Duodenal mucosa (tissue), 2 donors: ENCODE data around the gene SF3B1.
"Not testable (repeated sequence)": the region's sequence is repeated elsewhere in the genome, so short reads cannot be mapped to it uniquely, and the experiment has no call there.

ENCODE experiments used
- H3K27ac ChIP-seq: one replicate; pipeline ENCODE4 v1.7.0; 2013; ENCODE audit warnings: low read depth, low read length
- H3K27me3 ChIP-seq, 2 donors: one replicate each; pipeline ENCODE4 v1.7.0; 2013; ENCODE audit warnings: low read length in 2 of 2, control low read depth in 1 of 2; ENCODE audit not compliant: insufficient read depth in 2 of 2, control insufficient read depth in 1 of 2
- H3K36me3 ChIP-seq, 2 donors: one replicate each; pipeline ENCODE4 v1.7.0; 2013; ENCODE audit warnings: low read length in 2 of 2, control low read depth in 1 of 2; ENCODE audit not compliant: insufficient read depth in 2 of 2, control insufficient read depth in 1 of 2
- H3K4me1 ChIP-seq, 2 donors: one replicate each; pipeline ENCODE4 v1.7.0; 2013; ENCODE audit warnings: low read length in 2 of 2, control low read depth in 1 of 2; ENCODE audit not compliant: insufficient read depth in 2 of 2, control insufficient read depth in 1 of 2
- H3K4me3 ChIP-seq, 2 donors: one replicate each; pipeline ENCODE4 v1.7.0; 2013; ENCODE audit warnings: low read length in 2 of 2, low read depth in 1 of 2
- H3K9ac ChIP-seq, 2 donors: one replicate each; pipeline ENCODE4 v1.7.0; 2013; ENCODE audit warnings: low read length in 2 of 2, low read depth in 1 of 2
- H3K9me3 ChIP-seq, 2 donors: one replicate each; pipeline ENCODE4 v1.7.0; 2013; ENCODE audit warnings: low read length in 2 of 2, control low read depth in 1 of 2; ENCODE audit not compliant: control insufficient read depth in 1 of 2

SF3B1 gene

GRCh38 chr2:197353393-197354168 is 81.2 kb downstream of the SF3B1 start:
- H3K27me3 ChIP-seq, result no peaks in the 10 kb centered on the region
- no peak overlapping the region for H3K9ac ChIP-seq
- peaks cover 0 to 4% of the 10 kb centered on the region in 2 donors for H3K4me1 ChIP-seq
- H3K4me3 ChIP-seq, result no peak overlapping the region
- no peaks in the 10 kb centered on the region for H3K9me3 ChIP-seq
- H3K27ac ChIP-seq, result no peak overlapping the region
- H3K36me3 ChIP-seq, result no peaks in the 10 kb centered on the region

GRCh38 chr2:197349699-197350098 is 85.1 kb downstream of the SF3B1 start:
- no peak overlapping the region for H3K27ac ChIP-seq
- no peak overlapping the region for H3K4me3 ChIP-seq
- H3K9me3 ChIP-seq, result no peaks in the 10 kb centered on the region
- H3K4me1 ChIP-seq, result peaks cover 0 to 4% of the 10 kb centered on the region in 2 donors
- no peaks in the 10 kb centered on the region for H3K27me3 ChIP-seq
- no peaks in the 10 kb centered on the region for H3K36me3 ChIP-seq
- H3K9ac ChIP-seq, result no peak overlapping the region

- peaks cover 0 to 4% of the 10 kb centered on the region in 2 donors for H3K4me1 ChIP-seq
- no peak overlapping the region for H3K27ac ChIP-seq
- H3K27me3 ChIP-seq, result no peaks in the 10 kb centered on the region
- no peak overlapping the region for H3K4me3 ChIP-seq
- no peaks in the 10 kb centered on the region for H3K9me3 ChIP-seq
- H3K36me3 ChIP-seq, result no peaks in the 10 kb centered on the region
- no peak overlapping the region for H3K9ac ChIP-seq
Observed at GRCh38 chr2:197348721-197349360, 86.0 kb downstream of the SF3B1 start.

GRCh38 chr2:197345846-197346370 is 88.9 kb downstream of the SF3B1 start:
- Histone ChIP-seq H3K27ac (no peak overlapping the region), H3K9ac (no peak overlapping the region), H3K27me3 (no peaks in the 10 kb centered on the region), H3K9me3 (no peaks in the 10 kb centered on the region), H3K4me3 (no peak overlapping the region), H3K4me1 (no peaks in the 10 kb centered on the region), H3K36me3 (no peaks in the 10 kb centered on the region)

- H3K27me3 ChIP-seq, H3K36me3 ChIP-seq, H3K4me3 ChIP-seq, H3K9me3 ChIP-seq, H3K4me1 ChIP-seq, H3K27ac ChIP-seq, H3K9ac ChIP-seq: not testable (repeated sequence)
Observed at GRCh38 chr2:197343968-197344367, 90.9 kb downstream of the SF3B1 start.

GRCh38 chr2:197340591-197340990 is 94.2 kb downstream of the SF3B1 start:
- no peaks in the 10 kb centered on the region for H3K4me1 ChIP-seq
- no peaks in the 10 kb centered on the region for H3K36me3 ChIP-seq
- no peak overlapping the region for H3K4me3 ChIP-seq
- no peaks in the 10 kb centered on the region for H3K27me3 ChIP-seq
- H3K27ac ChIP-seq, result no peak overlapping the region
- H3K9me3 ChIP-seq, result no peaks in the 10 kb centered on the region
- H3K9ac ChIP-seq, result no peak overlapping the region
